Measurements from ENCODE around the gene TM4SF4. TPM values are rescaled to one million over a fixed set of nuclear protein-coding genes. Genes with fewer than 3 reads are reported as not detected.

Gene TM4SF4, protein sequence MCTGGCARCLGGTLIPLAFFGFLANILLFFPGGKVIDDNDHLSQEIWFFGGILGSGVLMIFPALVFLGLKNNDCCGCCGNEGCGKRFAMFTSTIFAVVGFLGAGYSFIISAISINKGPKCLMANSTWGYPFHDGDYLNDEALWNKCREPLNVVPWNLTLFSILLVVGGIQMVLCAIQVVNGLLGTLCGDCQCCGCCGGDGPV
- total RNA-seq (100 to 1,000 TPM; 184 to 230 TPM), polyA plus RNA-seq (100 to 1,000 TPM; 201 to 215 TPM)

DNA sequence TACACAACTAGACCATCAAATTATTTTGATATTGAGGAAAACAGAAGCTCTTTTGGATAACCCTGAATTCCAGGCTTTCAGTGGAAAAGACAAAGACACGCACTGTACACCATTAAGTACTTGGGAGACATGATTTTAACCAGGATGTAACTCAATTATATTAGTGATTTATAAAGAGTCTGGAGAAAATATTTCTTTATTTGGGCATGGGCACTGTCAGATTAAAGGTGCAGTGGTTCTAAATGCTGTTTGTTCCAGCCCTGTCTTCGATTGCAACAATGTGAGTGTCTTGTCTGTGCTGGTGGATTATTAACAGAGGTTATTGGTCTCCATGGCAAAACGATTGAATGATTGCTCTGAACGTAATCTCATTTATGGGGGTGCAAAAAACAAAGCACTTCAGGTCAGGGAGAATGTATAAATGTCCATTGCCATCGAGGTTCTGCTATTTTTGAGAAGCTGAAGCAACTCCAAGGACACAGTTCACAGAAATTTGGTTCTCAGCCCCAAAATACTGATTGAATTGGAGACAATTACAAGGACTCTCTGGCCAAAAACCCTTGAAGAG is at the start of gene TM4SF4:
TM4SF4 (plus strand) TSS at position 448 of the 568 bp plus-strand sequence. CDS start 181 bp downstream, outside the sequence.
- Histone ChIP-seq H3K27ac (ENCODE audit: low read depth in 1 of 2, low read length in 2 of 2) (peak within 1 kb of the TSS; percentile 91 to 94), H3K36me3 (ENCODE audit: control insufficient read depth in 4 of 4, insufficient read depth in 3 of 4, low read depth in 1 of 4, low read length in 3 of 4) (peaks cover 0 to 2% (median 0%) of the 10 kb centered on the region in 4 donors), H3K9ac (ENCODE audit: low read depth in 1 of 2, low read length in 2 of 2) (peak within 1 kb of the TSS; percentile 87 to 99), H3K4me3 (ENCODE audit: low read depth in 1 of 3, low read length in 3 of 3) (peak within 1 kb of the TSS; percentile 69 to 89 (median 83)), H3K9me3 (ENCODE audit: control insufficient read depth in 4 of 4, low read length in 3 of 4) (no peaks in the 10 kb centered on the region), H3K4me1 (ENCODE audit: control insufficient read depth in 4 of 4, insufficient read depth in 4 of 4, low read length in 3 of 4) (peaks cover 6 to 42% (median 23%) of the 10 kb centered on the region in 4 donors), H3K27me3 (ENCODE audit: control insufficient read depth in 4 of 4, insufficient read depth in 4 of 4, low read length in 3 of 4) (no peaks in the 10 kb centered on the region)
- no peak for DNase-seq (ENCODE audit: low spot score)
- WGBS: 25% methylated on average over 5 of the region's 5 CpGs
- TF ChIP-seq RAD21 (IDR thresholded peaks at IDR 0.05) (peak; percentile 27 to 56), YY1 (IDR thresholded peaks at IDR 0.05) (peak; percentile 71), EGR1 (IDR thresholded peaks at IDR 0.05; ENCODE audit: low read depth in 2 of 2) (no peak), HNF4G (IDR thresholded peaks at IDR 0.05) (no peak), NR2F2 (IDR thresholded peaks at IDR 0.05) (peak; percentile 13), SP1 (IDR thresholded peaks at IDR 0.05) (peak; percentile 69), FOXA2 (IDR thresholded peaks at IDR 0.05) (no peak), GABPA (IDR thresholded peaks at IDR 0.05 in 1 of 2, conservative IDR thresholded peaks at IDR 0.05 in 1 of 2) (no peak), HNF4A (conservative IDR thresholded peaks at IDR 0.05) (peak; percentile 54 to 66), JUND (IDR thresholded peaks at IDR 0.05) (peak; percentile 27 to 49), FOXA1 (IDR thresholded peaks at IDR 0.05) (peak; percentile 49), RXRA (IDR thresholded peaks at IDR 0.05) (peak; percentile 70 to 87), TAF1 (conservative IDR thresholded peaks at IDR 0.05) (peak; percentile 94)
- TF ChIP-seq, protein P1, sequence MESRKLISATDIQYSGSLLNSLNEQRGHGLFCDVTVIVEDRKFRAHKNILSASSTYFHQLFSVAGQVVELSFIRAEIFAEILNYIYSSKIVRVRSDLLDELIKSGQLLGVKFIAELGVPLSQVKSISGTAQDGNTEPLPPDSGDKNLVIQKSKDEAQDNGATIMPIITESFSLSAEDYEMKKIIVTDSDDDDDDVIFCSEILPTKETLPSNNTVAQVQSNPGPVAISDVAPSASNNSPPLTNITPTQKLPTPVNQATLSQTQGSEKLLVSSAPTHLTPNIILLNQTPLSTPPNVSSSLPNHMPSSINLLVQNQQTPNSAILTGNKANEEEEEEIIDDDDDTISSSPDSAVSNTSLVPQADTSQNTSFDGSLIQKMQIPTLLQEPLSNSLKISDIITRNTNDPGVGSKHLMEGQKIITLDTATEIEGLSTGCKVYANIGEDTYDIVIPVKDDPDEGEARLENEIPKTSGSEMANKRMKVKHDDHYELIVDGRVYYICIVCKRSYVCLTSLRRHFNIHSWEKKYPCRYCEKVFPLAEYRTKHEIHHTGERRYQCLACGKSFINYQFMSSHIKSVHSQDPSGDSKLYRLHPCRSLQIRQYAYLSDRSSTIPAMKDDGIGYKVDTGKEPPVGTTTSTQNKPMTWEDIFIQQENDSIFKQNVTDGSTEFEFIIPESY (IDR thresholded peaks at IDR 0.05): no peak
- TF ChIP-seq, protein P2, sequence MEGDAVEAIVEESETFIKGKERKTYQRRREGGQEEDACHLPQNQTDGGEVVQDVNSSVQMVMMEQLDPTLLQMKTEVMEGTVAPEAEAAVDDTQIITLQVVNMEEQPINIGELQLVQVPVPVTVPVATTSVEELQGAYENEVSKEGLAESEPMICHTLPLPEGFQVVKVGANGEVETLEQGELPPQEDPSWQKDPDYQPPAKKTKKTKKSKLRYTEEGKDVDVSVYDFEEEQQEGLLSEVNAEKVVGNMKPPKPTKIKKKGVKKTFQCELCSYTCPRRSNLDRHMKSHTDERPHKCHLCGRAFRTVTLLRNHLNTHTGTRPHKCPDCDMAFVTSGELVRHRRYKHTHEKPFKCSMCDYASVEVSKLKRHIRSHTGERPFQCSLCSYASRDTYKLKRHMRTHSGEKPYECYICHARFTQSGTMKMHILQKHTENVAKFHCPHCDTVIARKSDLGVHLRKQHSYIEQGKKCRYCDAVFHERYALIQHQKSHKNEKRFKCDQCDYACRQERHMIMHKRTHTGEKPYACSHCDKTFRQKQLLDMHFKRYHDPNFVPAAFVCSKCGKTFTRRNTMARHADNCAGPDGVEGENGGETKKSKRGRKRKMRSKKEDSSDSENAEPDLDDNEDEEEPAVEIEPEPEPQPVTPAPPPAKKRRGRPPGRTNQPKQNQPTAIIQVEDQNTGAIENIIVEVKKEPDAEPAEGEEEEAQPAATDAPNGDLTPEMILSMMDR (IDR thresholded peaks at IDR 0.05; ENCODE audit: low read depth, low read length, missing input control): no peak
- TF ChIP-seq, protein P3, sequence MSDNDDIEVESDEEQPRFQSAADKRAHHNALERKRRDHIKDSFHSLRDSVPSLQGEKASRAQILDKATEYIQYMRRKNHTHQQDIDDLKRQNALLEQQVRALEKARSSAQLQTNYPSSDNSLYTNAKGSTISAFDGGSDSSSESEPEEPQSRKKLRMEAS (IDR thresholded peaks at IDR 0.05): peak; percentile 38
- TF ChIP-seq, protein P4, sequence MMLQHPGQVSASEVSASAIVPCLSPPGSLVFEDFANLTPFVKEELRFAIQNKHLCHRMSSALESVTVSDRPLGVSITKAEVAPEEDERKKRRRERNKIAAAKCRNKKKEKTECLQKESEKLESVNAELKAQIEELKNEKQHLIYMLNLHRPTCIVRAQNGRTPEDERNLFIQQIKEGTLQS (IDR thresholded peaks at IDR 0.05): no peak
- TF ChIP-seq, protein P5, sequence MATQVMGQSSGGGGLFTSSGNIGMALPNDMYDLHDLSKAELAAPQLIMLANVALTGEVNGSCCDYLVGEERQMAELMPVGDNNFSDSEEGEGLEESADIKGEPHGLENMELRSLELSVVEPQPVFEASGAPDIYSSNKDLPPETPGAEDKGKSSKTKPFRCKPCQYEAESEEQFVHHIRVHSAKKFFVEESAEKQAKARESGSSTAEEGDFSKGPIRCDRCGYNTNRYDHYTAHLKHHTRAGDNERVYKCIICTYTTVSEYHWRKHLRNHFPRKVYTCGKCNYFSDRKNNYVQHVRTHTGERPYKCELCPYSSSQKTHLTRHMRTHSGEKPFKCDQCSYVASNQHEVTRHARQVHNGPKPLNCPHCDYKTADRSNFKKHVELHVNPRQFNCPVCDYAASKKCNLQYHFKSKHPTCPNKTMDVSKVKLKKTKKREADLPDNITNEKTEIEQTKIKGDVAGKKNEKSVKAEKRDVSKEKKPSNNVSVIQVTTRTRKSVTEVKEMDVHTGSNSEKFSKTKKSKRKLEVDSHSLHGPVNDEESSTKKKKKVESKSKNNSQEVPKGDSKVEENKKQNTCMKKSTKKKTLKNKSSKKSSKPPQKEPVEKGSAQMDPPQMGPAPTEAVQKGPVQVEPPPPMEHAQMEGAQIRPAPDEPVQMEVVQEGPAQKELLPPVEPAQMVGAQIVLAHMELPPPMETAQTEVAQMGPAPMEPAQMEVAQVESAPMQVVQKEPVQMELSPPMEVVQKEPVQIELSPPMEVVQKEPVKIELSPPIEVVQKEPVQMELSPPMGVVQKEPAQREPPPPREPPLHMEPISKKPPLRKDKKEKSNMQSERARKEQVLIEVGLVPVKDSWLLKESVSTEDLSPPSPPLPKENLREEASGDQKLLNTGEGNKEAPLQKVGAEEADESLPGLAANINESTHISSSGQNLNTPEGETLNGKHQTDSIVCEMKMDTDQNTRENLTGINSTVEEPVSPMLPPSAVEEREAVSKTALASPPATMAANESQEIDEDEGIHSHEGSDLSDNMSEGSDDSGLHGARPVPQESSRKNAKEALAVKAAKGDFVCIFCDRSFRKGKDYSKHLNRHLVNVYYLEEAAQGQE (IDR thresholded peaks at IDR 0.05): peak; percentile 86

Data from liver (tissue), 9 donors.